MM.1S (cell line): ENCODE results near the gene USP37.

Experiments
- DNase-seq: peaks from one replicate; pipeline ENCODE4 v3.0.0-alpha.2; 2015
- H2AFZ ChIP-seq: fragments of 300-600 bp; sonication (generic); 2 replicates; pipeline ENCODE4 v1.6.0; 2016; ENCODE audit warnings: antibody characterized with exemption, low read length
- H3F3A ChIP-seq: fragments of 300-600 bp; sonication (generic); 2 replicates; pipeline ENCODE4 v1.6.1; 2016; ENCODE audit warnings: mild to moderate bottlenecking, antibody characterized with exemption, low read length, moderate library complexity, mixed read lengths; ENCODE audit not compliant: insufficient read depth
- H3K27ac ChIP-seq: fragments of 300-600 bp; sonication (generic); 2 replicates; pipeline ENCODE4 v1.5.1; 2016; ENCODE audit warnings: mild to moderate bottlenecking, low read length
- H3K27me3 ChIP-seq: fragments of 300-600 bp; sonication (generic); replicated peaks from 2 replicates; pipeline ENCODE4 v1.6.0; 2016; ENCODE audit warnings: low read length; ENCODE audit not compliant: insufficient read depth
- H3K36me3 ChIP-seq: fragments of 300-600 bp; sonication (generic); replicated peaks from 2 replicates; pipeline ENCODE4 v1.6.1; 2016; ENCODE audit warnings: mild to moderate bottlenecking, low read length, mixed read lengths; ENCODE audit not compliant: insufficient read depth
- H3K4me1 ChIP-seq: fragments of 300-600 bp; sonication (generic); 2 replicates; pipeline ENCODE4 v1.6.1; 2016; ENCODE audit warnings: low read length, mixed read lengths
- H3K4me2 ChIP-seq: fragments of 300-600 bp; sonication (generic); 2 replicates; pipeline ENCODE4 v1.6.0; 2016; ENCODE audit warnings: low read depth, low read length
- H3K4me3 ChIP-seq: fragments of 300-600 bp; sonication (generic); 2 replicates; pipeline ENCODE4 v1.5.1; 2016; ENCODE audit warnings: low read length, mixed read lengths
- H3K79me2 ChIP-seq: fragments of 300-600 bp; sonication (generic); 2 replicates; pipeline ENCODE4 v1.6.1; 2016; ENCODE audit warnings: mixed run types, low read length, mixed read lengths
- H3K9ac ChIP-seq: fragments of 300-600 bp; sonication (generic); 2 replicates; pipeline ENCODE4 v1.6.1; 2016; ENCODE audit warnings: low read length, mixed read lengths
- H3K9me2 ChIP-seq: fragments of 300-600 bp; sonication (generic); replicated peaks from 2 replicates; pipeline ENCODE4 v1.6.1; 2016; ENCODE audit warnings: mild to moderate bottlenecking, low read length, mixed read lengths; ENCODE audit not compliant: insufficient read depth
- H3K9me3 ChIP-seq: fragments of 300-600 bp; sonication (generic); replicated peaks from 2 replicates; pipeline ENCODE4 v1.6.1; 2016; ENCODE audit warnings: mild to moderate bottlenecking, low read length, mixed read lengths; ENCODE audit not compliant: insufficient read depth
- H4K20me1 ChIP-seq: fragments of 300-600 bp; sonication (generic); 2 replicates; pipeline ENCODE4 v1.6.1; 2016; ENCODE audit warnings: mild to moderate bottlenecking, low read length, moderate library complexity, mixed read lengths; ENCODE audit not compliant: insufficient read depth
- EZH2 ChIP-seq: fragments of 300-600 bp; sonication (generic); optimal IDR thresholded peaks from 2 replicates; pipeline ENCODE3; 2017; ENCODE audit warnings: low read depth, mild to moderate bottlenecking, antibody characterized with exemption, low read length, mixed read lengths
- EZH2phosphoT487 ChIP-seq: fragments of 300-600 bp; sonication (generic); IDR thresholded peaks from 2 replicates; pipeline ENCODE4 v1.6.1; 2018; ENCODE audit warnings: antibody characterized with exemption, low read length
- TF ChIP-seq, protein P1 (sequence below): fragments of 300-600 bp; sonication (generic); IDR thresholded peaks from 2 replicates; pipeline ENCODE4 v1.5.1; 2016; ENCODE audit warnings: antibody characterized with exemption, low read length, mixed read lengths

USP37 gene

DNA sequence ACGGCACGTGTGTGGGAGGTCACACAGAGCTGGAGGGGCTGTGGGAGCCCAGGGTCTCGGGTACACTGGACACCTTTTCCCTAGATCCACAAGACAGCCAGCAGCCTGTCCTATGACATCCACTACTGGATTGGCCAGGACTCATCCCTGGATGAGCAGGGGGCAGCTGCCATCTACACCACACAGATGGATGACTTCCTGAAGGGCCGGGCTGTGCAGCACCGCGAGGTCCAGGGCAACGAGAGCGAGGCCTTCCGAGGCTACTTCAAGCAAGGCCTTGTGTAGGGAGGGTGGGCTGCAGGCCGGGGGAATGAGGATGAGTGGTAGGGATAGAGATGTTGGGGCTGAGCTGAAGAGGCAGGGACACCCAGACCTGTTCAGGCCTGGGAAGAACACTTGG is 142.6 kb downstream of the USP37 start:
- Histone ChIP-seq H3K4me1 (no peaks in the 10 kb centered on the region), H2AFZ (no peak overlapping the region), H3K9ac (no peak overlapping the region), H3F3A (no peaks in the 10 kb centered on the region), H3K9me2 (no peaks in the 10 kb centered on the region), H3K27me3 (no peaks in the 10 kb centered on the region), H3K4me3 (no peak overlapping the region), H3K36me3 (no peaks in the 10 kb centered on the region), H3K27ac (no peak overlapping the region), H3K4me2 (no peak overlapping the region), H4K20me1 (no peaks in the 10 kb centered on the region), H3K79me2 (no peaks in the 10 kb centered on the region), H3K9me3 (no peaks in the 10 kb centered on the region)
- no peak for DNase-seq
- TF ChIP-seq, protein P1, sequence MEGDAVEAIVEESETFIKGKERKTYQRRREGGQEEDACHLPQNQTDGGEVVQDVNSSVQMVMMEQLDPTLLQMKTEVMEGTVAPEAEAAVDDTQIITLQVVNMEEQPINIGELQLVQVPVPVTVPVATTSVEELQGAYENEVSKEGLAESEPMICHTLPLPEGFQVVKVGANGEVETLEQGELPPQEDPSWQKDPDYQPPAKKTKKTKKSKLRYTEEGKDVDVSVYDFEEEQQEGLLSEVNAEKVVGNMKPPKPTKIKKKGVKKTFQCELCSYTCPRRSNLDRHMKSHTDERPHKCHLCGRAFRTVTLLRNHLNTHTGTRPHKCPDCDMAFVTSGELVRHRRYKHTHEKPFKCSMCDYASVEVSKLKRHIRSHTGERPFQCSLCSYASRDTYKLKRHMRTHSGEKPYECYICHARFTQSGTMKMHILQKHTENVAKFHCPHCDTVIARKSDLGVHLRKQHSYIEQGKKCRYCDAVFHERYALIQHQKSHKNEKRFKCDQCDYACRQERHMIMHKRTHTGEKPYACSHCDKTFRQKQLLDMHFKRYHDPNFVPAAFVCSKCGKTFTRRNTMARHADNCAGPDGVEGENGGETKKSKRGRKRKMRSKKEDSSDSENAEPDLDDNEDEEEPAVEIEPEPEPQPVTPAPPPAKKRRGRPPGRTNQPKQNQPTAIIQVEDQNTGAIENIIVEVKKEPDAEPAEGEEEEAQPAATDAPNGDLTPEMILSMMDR: no peak
- TF ChIP-seq EZH2 (no peak), EZH2phosphoT487 (no peak)

DNA sequence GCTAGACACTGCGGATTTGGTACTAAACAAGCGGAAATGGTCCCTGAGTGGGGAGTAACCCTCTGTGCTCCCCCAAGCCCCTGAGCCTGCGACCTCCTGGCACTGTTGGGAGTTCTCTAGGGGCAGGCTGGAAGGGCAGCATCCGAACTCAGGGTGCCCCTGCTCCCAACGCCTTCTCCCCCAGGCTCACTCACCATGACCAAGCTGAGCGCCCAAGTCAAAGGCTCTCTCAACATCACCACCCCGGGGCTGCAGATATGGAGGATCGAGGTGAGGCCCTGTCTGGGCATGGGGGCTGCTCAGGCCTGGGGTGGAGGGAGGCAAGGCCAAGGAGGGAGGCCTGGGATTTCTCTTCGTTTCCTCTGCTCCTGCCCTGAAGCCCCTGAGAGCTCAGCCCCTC is 144.6 kb downstream of the USP37 start:
- no peak overlapping the region for H2AFZ ChIP-seq
- H3F3A ChIP-seq: no peaks in the 10 kb centered on the region
- H3K79me2 ChIP-seq: no peaks in the 10 kb centered on the region
- H3K4me3 ChIP-seq: no peak overlapping the region
- H3K4me1 ChIP-seq: no peaks in the 10 kb centered on the region
- H3K9me3 ChIP-seq: no peaks in the 10 kb centered on the region
- H3K27ac ChIP-seq: no peak overlapping the region
- H3K36me3 ChIP-seq: no peaks in the 10 kb centered on the region
- TF ChIP-seq EZH2phosphoT487 (no peak), EZH2 (no peak)
- TF ChIP-seq, protein P1: no peak
- no peak overlapping the region for H3K9ac ChIP-seq
- no peak for DNase-seq
- no peaks in the 10 kb centered on the region for H3K27me3 ChIP-seq
- no peak overlapping the region for H3K4me2 ChIP-seq
- no peaks in the 10 kb centered on the region for H3K9me2 ChIP-seq
- H4K20me1 ChIP-seq: no peaks in the 10 kb centered on the region

DNA sequence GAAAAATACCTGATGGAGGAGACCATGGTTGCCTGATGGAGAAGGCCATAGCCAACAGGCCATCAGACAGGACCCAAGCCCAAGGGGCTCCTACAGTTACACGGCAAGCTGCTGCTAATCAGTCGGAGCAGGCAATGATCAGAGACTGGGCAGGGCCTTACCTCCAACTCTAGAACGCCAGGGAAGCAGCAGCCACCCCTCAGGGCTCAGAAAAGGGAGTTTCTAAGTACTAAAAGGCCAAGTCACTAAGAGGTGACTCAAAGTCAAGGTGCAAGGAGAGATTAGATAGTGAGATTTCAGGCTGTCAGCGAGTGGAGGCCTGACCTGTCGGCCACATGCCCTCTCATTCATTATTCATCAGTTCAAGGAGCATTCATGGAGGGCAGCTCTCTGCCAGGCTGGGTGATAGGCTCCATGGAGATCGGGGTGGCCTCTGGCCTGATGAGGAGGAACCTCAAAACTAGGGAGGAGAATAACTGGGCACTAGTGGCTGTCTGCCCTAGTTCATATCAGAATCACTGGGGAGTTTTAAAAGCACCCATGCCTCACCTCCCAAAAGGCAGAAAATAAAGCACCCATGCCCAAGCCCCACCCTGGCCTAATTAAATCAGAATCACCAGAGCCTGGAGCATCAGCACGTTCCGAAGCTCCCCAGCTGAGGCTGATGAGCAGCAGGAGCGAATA is 145.6 kb downstream of the USP37 start:
- Histone ChIP-seq H3K79me2 (no peaks in the 10 kb centered on the region), H3F3A (no peaks in the 10 kb centered on the region), H3K4me3 (no peak overlapping the region), H3K9me2 (no peaks in the 10 kb centered on the region), H3K4me2 (no peak overlapping the region), H4K20me1 (no peaks in the 10 kb centered on the region), H3K9me3 (no peaks in the 10 kb centered on the region), H3K27ac (no peak overlapping the region), H3K27me3 (no peaks in the 10 kb centered on the region), H2AFZ (no peak overlapping the region), H3K4me1 (no peaks in the 10 kb centered on the region), H3K36me3 (no peaks in the 10 kb centered on the region), H3K9ac (no peak overlapping the region)
- no peak for DNase-seq
- TF ChIP-seq, protein P1: no peak
- no peak for TF ChIP-seq EZH2
- no peak for TF ChIP-seq EZH2phosphoT487
